ENCODE data around the gene MTNR1A.

GRCh38 chr4:186541801-186542200 is 13.6 kb downstream of the MTNR1A start:
- no peak for TF ChIP-seq CTCF (IDR thresholded peaks at IDR 0.05 in 8 of 11, conservative IDR thresholded peaks at IDR 0.05 in 3 of 11)
- no peak for TF ChIP-seq POLR2A (IDR thresholded peaks at IDR 0.05)
- TF ChIP-seq POLR2AphosphoS5 (IDR thresholded peaks at IDR 0.05): no peak
